GM18867 (cell line): Measurements from ENCODE around the gene ZMIZ1.

Experiments
- ATAC-seq: cut with Tn5 transposase; IDR thresholded peaks from one replicate; pipeline ENCODE4 v1.9.1; 2021; ENCODE audit warnings: mild to moderate bottlenecking, moderate library complexity; ENCODE audit not compliant: unreplicated experiment

ZMIZ1 gene

DNA sequence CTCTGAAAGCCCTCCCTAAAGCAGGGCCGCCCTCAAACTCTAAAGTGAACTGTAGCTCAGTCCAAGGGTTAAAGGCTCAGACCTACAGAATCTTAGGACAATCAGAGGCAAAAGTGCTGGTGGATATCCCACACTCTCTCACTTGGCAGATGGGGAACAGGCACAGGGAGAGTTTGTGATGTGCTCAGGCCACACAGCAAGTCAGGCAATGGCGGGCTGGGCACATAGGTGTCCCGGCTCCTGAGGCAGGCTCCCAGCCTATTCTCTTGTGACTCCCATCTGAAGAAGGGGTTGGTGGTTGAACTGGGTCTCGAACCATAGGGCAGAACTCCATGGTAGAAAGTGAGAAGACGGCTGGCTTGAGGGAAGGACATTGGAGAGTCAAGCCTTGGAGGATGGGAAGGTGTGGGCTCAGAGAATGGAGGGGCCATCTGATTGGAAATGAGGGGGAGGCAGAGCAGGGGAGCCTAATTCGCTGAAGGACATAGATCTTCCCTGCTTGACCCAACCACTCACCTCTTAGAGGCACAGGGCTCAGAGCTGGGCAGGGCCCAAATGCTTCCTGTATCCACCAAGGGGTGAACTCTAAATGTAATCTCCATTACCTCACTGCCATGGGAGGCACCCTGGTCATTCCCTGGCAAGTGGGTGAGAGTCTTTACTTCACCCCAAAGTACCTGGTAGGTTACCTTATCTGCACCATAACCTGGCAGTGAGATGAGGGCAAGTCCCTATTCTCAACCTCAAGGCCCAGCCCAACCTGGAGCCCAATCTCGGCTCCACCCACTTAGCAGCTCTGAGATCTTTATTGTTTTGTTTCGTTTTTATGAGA lies 4.9 kb upstream of the ZMIZ1 start:
- ATAC-seq, result no peak

DNA sequence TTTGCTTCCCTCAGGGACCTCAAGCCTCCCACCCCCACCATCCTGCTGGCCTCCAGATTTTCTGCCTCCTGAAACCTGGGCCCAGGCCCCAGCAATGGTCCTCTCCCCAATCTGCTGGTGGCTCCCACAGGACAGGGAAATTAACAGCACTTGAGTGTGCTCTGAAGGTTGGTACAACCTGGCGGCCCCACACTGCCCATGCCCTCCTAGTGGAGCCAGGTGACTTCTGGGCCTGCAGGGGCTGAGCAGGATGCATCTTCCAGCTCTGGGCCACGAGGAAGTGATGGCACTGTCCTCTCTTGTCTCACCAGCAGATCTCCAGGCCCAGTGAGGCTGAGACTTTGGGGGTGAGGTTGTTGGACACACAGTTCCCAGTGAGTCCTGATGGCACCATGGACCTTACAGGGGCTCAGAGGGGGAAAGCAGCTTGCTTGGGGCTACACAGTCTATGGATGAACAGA lies 3.6 kb upstream of the ZMIZ1 start:
- ATAC-seq, result no peak

DNA sequence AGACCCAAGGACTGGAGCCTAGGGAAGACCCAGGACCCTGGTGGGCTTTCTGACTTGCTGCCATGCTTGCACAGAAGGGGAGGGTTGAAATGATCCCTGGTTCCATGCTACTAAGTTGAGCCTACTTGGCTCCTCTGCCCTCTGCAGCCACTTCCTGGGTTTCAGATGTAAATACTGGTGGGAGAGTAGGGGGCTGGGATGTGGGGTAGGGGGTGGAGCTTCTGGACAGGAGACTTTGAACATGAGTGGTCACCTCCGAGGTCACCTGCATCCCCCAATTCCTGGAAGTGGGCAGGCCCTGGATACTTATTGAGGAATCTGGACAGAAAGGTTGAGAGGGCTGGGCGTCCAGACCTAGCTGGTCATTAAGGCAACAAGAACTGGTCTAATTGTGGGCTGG lies 2.9 kb upstream of the ZMIZ1 start:
- no peak for ATAC-seq

DNA sequence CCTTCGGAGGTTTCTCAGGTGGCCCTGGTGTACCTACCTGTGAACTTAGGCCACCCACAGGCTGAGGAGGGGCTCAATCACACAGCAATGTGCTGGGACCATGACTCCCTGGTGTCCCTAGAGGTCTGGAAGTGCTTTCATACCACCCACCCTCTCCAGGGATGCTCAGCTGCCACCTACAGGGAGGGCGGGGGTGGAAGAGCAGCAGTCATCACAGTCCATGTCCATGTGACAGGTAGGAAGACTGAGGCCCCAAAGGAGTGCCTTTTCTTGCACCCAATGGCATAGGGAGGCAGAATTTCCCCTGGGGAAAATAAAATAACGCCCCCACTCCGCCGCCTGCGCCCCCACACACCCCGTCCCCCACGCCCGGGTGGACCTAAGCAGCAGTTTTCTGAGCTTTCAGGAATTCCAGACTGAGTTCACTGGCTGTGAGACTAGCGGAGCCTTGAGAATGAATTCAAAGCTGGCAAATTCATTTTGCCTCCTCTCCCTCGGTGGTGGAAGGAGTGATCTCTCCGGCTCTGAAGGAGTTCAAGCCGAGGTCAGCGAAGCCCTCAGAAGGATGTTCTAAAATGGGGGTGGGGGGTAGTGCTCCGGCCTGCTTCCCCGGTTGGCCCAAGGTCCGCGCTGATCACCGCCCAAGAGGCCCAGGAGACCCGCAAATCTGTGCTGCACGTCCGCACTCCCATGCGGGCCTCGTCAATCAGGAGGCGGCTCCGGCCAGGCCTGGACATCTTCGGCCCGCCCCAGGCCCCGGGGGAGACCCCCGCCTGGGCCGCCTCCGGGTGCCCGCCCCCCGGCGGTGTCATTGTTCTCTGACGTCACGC lies 2.1 kb upstream of the ZMIZ1 start:
- ATAC-seq, result no peak

DNA sequence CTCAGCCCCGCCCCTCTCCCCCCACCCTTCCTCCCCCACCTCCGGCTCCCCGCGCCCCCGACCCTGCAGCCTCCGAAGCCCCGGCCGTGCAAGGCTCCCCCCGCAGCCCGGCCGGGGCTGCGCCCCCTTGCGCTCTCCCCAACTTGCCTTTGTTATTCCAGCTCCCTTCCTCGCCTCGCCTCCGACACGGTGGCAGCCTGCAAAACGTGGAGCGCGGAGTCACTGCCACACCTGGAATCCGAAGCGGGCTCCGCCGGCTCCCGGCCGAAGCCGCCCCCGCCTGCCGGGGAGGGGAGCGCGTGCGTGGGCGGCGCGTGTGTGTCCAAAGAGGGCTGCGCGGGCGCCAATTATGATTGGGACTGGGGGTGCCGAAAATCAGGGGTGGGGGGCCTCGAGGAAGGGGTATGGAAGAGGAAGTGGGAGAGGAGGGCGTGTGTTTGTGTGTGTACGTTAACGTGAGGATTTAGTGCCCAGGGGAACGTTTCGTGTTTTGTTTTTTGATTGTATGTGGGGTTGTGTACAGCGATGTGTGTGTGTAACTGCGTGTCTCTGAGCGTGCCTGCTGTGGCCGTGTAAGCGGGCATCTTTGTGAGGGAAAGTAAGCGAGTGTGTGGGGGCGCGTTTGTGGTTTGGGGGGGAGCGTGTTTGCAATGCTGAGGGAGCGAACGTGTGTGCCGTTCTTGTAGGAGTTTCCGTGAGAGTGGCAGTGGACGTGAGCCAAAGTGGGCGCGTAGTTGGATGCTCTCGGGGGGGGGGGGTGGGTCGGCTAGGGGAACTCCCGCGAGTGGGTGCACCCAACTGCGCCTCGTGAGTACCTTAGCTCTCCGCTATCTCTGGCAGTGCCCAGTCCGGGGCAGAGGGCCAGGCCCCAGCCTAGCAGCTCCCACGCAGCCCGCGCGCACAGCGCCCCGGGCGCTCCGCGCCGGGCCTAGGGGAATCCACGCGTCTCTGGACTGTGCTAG lies 1.2 kb upstream of the ZMIZ1 start:
- peak; percentile 21 for ATAC-seq

DNA sequence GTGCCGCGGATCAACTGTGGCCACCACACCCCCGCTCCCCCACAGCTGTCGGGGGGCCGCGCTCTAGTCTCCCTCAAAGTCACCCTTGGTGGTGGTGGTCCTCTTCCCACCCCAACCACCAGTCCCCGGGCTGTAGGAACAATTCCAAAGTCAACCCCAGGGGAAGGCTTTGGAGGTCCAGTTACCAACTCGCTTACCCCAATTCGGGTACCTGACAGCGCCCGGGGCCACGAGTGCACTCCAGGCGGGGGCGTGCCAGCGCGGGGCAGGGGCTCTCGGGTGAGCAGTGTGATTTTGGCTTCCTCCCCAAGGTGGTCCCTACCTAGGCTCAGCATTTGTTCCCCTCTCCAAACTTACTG lies 584 bp upstream of the ZMIZ1 start:
- ATAC-seq, result no peak

DNA sequence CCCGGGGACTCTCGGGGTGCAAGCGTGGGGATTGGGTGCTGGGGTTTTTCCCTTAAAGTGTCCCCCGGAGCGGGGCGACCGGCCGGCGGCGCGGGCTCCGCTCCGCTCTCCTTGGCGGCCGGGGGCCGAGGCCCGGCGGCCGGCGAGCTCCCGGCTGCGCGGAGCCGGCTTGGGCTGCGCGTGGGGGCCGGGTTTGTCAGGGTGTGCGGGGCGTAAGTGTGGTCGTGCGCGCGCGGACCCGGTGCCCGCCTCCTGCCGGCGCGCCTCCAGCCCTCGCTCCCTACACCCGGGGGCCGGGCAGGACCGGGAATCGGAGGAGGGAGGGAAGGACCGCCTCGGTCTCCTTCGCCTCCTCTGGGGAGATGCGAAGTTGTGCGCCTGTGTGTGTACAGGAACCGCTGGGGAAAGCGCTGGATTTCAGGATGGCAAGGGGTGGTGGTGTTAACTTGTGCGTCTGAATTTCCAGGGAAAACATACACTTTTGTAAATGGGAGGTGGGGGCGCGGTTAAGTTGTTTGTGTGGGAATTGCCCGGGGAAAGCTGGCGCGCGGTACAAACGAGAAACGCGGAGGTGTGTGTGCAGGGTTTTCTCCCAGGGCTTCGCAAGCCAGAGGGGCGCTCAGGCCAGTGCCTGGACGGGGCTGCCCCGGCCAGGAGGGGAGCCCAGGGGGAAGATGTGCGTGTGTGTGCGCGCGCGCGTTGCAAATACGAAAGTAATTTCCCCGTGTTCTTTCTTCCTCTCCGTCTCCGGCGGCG lies 737 bp downstream of the ZMIZ1 start:
- ATAC-seq, result peak; percentile 23

DNA sequence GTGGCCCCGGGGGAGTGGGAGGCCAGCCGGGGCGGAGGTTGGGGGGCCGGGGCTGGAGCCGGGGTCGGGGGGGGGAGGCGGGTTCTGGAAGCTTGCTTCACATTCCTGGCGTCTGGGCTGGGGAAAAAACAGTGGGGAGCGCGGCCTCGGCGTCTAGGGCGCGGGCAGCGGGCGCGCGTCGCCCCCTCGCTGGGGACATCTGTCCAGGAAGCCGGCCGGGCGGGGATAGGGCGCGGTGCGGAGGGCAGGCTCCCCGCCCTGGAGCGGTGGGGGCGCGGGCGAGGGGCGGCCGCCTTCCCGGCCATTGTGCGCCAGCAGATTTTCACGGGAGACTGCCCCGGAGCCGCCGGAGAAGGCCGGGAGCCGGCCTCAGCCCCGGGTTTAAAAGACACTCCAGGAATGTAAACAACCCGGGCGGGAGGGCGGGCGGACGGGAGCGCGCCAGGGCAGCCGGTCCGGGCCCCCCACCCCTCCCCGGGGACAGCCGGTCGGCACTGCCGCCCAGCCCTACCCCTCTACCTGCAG lies 1.4 kb downstream of the ZMIZ1 start:
- no peak for ATAC-seq

DNA sequence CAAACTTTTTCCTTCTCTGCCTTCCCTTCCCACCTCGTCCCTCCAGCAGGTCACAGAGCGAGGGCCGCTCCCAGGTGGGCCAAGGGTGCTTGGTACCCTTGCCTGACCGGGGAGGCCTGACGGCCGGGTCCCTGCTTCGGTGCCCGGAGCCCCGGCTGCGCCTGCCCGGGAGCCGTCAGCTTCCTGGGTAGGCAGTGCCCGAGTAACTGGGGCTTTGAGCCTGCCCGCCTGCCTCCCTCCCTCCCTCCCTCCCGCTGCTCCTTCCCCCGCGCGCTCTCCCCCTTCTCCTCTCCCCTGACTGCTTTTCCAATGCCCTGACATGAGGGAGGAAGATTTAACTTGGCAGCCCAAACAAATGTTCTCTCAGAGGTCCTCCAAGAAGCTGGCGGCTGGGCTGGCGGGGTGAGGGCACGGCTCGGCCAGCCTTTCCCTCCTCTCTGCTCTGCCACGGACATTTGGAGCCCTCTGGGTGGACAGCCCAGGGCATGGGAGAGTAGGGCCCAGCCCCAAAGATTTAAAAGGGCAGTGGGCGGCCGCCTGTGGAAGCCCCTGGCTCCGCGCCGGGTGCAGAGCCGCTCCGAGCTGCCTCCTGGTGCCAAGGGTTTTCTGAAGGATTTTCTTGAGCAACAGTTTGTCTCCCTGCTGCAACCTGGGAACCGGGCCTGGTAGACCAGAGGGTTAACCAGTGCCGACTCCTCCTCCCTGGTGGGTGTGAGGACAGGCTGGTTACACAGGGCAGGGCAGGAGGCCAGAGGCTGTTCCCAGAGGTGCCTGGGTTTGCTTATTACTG lies 2.0 kb downstream of the ZMIZ1 start:
- no peak for ATAC-seq

DNA sequence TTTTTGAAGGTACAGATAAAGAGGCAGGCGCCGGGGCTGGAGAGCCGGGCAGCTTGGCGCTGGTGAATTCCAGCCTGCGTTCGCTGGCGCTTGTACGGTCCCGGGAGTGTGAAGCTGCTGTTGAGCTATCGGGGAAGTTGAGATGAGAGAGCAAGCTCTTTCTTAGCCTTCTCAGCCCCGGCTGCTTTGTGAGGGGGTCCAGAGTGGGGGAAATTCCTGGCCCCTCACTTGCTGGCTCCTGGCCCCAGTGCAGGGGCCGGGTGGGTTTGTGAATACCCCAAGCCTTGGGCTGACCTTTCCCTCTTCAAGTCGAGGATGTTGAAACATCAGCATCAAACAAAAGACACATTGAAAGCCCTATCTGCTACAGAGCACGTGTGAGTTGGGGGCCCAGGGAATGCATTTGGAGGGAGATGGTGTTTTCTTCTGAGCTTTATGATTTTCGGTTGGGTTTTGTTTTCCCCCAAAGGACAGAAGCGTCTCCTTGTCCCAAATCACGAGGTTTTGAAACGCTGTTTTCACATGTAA lies 2.7 kb downstream of the ZMIZ1 start:
- ATAC-seq, result no peak

DNA sequence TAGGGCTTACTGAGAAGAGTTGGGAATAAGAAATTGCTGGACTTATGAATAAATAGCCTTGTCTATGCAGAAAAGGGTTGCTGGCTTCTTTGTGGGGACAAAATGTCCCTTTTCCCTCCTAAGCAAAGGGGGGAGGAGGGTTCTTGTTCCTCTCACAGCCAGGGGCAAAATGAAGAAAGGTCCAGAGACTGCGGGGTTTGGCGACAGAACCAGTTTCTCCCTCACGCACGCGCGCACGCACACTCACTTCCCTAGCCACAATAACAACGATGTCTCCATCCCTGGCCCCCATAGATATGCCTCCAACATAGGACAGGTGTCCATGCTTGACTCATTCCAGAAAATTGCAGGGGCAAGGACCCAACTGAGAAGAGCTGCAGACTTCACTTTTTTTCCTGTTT lies 3.3 kb downstream of the ZMIZ1 start:
- no peak for ATAC-seq

DNA sequence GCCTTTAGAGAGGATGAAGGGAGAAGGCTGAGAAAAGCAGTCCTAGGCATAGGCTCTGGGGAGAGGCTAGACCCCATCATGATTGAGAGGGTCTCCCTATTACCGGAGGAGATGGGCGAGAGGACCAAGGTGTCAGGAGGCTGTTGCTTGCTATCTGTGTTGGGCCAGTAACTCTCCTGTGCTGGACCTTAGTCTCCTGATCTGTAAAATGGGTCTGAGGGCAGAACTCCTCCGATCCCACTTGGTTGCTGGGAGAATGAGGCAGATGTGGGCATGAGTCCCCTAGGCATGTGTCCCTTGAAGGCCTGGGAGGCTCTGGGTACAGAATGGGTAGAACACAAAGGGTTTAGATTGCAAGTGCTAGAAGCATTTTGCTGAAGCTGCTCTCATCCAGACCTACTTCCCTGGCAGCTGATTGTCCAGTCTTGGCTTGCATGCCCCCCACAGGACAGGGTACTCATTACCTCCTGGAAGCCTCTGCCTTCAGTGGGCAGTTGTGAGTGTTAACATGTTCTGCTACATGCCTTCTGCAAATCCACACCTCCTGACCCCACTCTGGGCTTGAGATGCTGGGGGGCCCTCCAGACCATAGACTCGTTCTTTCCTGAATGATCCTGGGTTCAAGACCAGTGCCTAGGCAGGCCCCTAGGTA lies 4.4 kb downstream of the ZMIZ1 start:
- ATAC-seq, result no peak

DNA sequence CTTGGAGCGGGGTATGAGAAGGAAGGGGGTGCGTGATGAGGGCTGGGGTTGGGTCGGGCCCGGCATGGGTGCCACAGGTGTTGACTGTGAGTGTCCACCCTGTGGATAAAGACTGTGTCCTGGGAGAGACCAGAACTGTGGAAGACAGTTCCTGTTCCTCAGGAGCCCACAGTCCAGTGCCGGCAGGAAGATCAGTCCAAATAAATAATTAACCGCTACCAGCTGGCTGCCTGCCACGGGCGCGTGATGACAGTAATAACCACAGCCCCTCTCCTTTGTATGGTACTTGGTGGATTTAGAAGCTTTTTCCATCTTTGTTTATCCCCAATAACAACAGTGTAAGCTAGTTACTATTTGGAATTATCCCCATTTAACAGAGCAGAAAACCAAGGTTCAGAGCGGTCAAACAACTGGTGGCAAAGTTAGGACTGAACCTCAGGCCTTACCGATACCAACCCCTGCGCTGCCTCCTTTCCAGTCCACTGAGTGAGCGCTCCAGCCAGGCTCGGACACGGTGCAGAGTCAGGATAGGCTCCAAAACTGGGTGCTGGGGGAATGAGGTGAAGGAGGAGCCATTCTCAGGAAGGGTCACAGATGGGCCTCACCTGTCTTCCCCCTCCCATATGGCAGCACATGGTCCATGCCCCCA lies 5.1 kb downstream of the ZMIZ1 start:
- no peak for ATAC-seq

DNA sequence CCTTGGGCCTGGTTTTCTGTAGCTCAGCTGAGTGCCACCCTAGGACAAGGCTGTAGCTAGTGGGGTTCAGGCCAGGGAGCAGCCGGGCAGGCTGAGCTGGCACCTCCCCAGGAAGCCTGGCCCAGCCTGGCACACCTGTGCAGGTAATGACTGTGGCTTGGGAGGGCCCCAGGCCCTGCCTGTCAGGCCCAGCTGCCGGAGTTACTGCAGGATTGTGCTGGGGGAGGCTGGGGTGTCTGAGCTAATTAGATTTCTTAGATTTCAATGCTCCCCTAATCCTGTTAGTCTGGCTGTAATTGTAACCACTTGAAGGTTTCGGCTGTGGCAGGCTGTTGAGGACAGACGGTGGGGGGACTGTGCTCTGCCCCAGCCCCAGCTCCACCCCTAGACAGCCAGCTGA lies 6.0 kb downstream of the ZMIZ1 start:
- ATAC-seq, result no peak

DNA sequence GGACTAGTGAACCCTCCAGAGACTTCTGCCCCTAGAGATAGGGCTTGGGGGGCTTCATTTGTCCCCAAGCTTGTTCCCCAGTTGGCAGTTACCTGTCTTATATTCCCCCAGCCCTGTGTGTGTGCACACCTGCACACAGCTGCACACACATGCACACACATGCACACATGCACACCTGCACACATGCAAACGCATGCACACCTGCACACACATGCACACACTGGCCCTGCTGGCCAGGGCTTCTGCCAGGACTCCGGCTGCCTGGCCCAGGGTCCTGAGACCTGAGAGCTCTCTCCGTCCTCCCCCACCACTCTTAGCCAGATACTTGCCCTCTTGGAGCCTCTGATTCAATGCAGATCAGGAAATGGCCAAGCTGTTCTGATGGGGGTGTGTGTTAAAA lies 6.7 kb downstream of the ZMIZ1 start:
- ATAC-seq, result no peak

DNA sequence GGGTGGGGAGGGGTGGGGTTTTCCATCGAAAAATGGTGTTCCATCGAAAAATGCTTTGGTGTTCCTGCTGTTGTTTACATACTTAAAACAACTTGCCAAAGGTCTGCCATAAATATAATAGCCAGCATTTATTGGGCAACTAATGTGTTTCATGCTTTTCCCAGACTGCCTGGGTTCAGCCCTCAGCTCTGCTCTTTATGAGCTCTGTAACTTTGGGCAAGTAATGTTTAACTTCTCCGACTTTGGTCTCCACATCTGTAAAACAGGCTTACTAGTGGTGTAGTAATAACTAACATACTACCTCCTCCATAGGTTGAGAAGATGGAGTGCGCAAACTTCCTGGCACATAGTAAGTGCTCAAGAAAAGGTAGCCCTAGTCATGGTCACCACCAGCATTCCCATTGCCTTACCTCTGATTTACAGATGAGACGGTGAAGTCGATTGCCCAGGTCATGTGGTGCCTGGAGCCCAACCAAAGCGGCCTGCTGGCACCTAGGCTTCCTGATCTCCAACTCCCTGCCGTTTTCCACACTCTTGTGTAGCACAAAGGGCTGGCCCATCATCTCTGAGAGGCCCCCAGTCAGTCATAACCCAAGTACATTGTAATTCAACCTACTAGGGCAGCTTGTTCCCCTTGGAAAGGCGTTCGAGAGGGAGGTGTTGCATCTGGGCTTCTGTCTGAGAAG lies 8.9 kb downstream of the ZMIZ1 start:
- no peak for ATAC-seq

DNA sequence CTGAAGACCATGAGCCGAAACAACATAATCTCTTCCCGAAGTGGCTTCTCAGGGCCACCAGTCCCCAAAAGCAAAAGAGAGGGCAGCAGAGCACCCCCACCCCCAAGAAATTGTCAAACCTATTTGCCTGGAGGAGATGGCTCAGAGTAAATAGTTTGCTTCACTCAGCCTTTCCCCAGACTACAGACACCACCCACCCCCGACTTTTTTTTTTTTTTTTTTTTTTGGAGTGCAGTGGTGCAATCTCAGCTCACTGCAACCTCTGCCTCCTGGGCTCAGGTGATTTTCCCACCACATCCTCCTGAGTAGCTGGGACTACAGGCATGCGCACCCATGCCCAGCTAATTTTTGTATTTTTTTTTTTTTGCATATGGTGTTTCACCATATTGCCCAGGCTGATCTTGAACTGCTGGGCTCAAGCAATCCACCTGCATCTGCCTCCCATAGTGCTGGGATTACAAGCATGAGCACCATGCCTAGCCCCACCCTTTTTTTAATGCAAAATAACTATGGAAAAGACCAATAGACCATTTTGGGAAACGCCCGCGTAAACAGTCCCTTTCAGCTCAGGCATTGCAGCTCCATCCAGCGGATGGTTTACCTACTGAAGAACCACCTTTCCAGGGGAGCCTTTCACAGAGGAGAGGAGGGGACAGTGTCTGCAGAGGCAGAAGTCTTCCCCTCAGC lies 9.7 kb downstream of the ZMIZ1 start:
- no peak for ATAC-seq
